GM12891 (cell line): ENCODE results near the gene DLG3.

Source experiments
- POLR2A ChIP-seq: IDR thresholded peaks from 2 replicates; pipeline ENCODE4 v1.6.1; 2011; ENCODE audit warnings: low read depth, low read length, control low read depth
- POLR2AphosphoS5 ChIP-seq: IDR thresholded peaks from 2 replicates; pipeline ENCODE4 v1.6.1; 2011; ENCODE audit warnings: low read depth, low read length, control low read depth
- POU2F2 ChIP-seq: IDR thresholded peaks from 2 replicates; pipeline ENCODE4 v1.6.1; 2011; ENCODE audit warnings: low read depth, mild to moderate bottlenecking, control low read depth, low read length, moderate library complexity

DNA sequence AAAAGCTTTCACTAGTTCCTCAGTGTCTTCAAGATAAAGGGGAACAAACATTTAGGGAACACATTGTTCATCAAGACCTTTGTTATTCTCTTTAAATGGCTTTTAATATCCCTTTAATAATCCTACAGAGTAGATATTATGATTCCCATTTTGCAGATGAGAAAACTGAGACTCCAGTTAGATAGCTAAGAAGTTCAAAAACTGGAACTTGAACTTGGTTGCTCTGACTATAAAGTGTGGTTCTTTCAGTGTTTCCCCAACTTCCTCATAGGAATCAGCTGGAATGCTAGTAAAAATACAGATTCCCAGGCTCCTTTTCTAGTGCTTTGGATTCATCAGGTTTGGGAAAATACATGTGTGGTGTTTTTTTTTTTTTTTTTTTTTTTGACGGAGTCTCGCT, 37.7 kb downstream of the DLG3 start:
- no peak for TF ChIP-seq POLR2A
- TF ChIP-seq POLR2AphosphoS5: no peak
- TF ChIP-seq POU2F2: no peak
